SK-N-SH (cell line): Measurements from ENCODE around the gene PBRM1. TPM values are rescaled to one million over a fixed set of nuclear protein-coding genes. Genes with fewer than 3 reads are reported as not detected.

Source experiments
- CTCF ChIA-PET: fragments of 300-600, 350-600 bp; formaldehyde crosslinking; extraction: SDS; loops from one replicate; lab custom pipeline; 2021; lab: Yijun Ruan, JAX
- POLR2A ChIA-PET: fragments of 350-600 bp; sonication (Branson Sonifier 250); formaldehyde crosslinking; extraction: SDS; loops from one replicate; lab custom pipeline; 2020; ENCODE audit warnings: antibody characterized with exemption, inconsistent platforms; lab: Yijun Ruan, JAX
- DNase-seq: peaks from one replicate; pipeline ENCODE4 v3.0.0; 2012
- H2AFZ ChIP-seq: fragments of 200-600 bp; sonication (generic); 2 replicates; pipeline ENCODE4 v1.8.1; 2016; ENCODE audit warnings: antibody characterized with exemption, mild to moderate bottlenecking, low read depth
- H3F3A ChIP-seq: fragments of 200-600 bp; sonication (generic); replicated peaks from 2 replicates; pipeline ENCODE3; 2016; ENCODE audit warnings: antibody characterized with exemption, mild to moderate bottlenecking; ENCODE audit not compliant: insufficient read depth
- H3K27ac ChIP-seq, 2 experiments: fragments of 200-500 bp in 1 of 2; fragments of 200-600 bp in 1 of 2; sonication (Bioruptor generic) in 1 of 2; sonication (generic), shearing (Covaris generic) in 1 of 2; 2 replicates each; pipeline versions ENCODE4 v1.5.1 to v1.6.1; 2014 to 2016; ENCODE audit warnings: low read depth in 2 of 2, inconsistent platforms in 1 of 2, low read length in 1 of 2, mild to moderate bottlenecking in 1 of 2, mixed read lengths in 1 of 2
- H3K27me3 ChIP-seq: fragments of 200-600 bp; sonication (generic), shearing (Covaris generic); 2 replicates; pipeline ENCODE4 v1.6.1; 2016; ENCODE audit warnings: mixed run types; ENCODE audit not compliant: insufficient read depth
- H3K36me3 ChIP-seq, 2 experiments: fragments of 200-500 bp in 1 of 2; fragments of 200-600 bp in 1 of 2; sonication (Bioruptor generic) in 1 of 2; sonication (generic) in 1 of 2; replicated peaks in 1 of 2; 2 replicates each; pipeline versions ENCODE3 to v1.5.1; 2014 to 2016; ENCODE audit warnings: low read length in 1 of 2, mild to moderate bottlenecking in 1 of 2; ENCODE audit not compliant: insufficient read depth in 2 of 2, control insufficient read depth in 1 of 2
- H3K4me1 ChIP-seq, 2 experiments: fragments of 200-500 bp in 1 of 2; fragments of 200-600 bp in 1 of 2; sonication (Bioruptor generic) in 1 of 2; sonication (generic), shearing (Covaris generic) in 1 of 2; 2 replicates each; pipeline versions ENCODE4 v1.5.1 to v1.6.1; 2014 to 2016; ENCODE audit warnings: low read depth in 1 of 2, low read length in 1 of 2, mixed run types in 1 of 2; ENCODE audit not compliant: insufficient read depth in 2 of 2, control insufficient read depth in 1 of 2
- H3K4me2 ChIP-seq: fragments of 200-600 bp; sonication (generic), shearing (Covaris generic); 2 replicates; pipeline ENCODE4 v1.6.1; 2017; ENCODE audit warnings: mixed run types
- H3K4me3 ChIP-seq, 2 experiments: fragments of 200-500 bp in 1 of 2; fragments of 200-600 bp in 1 of 2; sonication (Bioruptor generic) in 1 of 2; sonication (generic), shearing (Covaris generic) in 1 of 2; 2 replicates each; pipeline versions ENCODE4 v1.5.1 to v1.8.1; 2014 to 2016; ENCODE audit warnings: low read depth in 2 of 2, inconsistent platforms in 1 of 2, low read length in 1 of 2, mild to moderate bottlenecking in 1 of 2, mixed read lengths in 1 of 2, moderate library complexity in 1 of 2
- H3K79me2 ChIP-seq: fragments of 200-600 bp; sonication (generic); 2 replicates; pipeline ENCODE4 v1.8.1; 2017; ENCODE audit warnings: mild to moderate bottlenecking; ENCODE audit not compliant: insufficient read depth
- H3K9ac ChIP-seq: fragments of 200-600 bp; sonication (generic); 2 replicates; pipeline ENCODE4 v1.6.1; 2017; ENCODE audit warnings: mixed run types
- H3K9me2 ChIP-seq: fragments of 200-600 bp; sonication (generic); 2 replicates; pipeline ENCODE4 v1.6.1; 2017; ENCODE audit warnings: mixed run types
- H3K9me3 ChIP-seq: fragments of 200-600 bp; sonication (generic); 2 replicates; pipeline ENCODE4 v1.6.1; 2017; ENCODE audit warnings: mixed run types, mild to moderate bottlenecking, moderate library complexity
- H4K20me1 ChIP-seq: fragments of 200-600 bp; sonication (generic); 2 replicates; pipeline ENCODE4 v1.6.1; 2017; ENCODE audit warnings: mild to moderate bottlenecking, mixed run types; ENCODE audit not compliant: insufficient read depth
- ELF1 ChIP-seq: IDR thresholded peaks from 2 replicates; pipeline ENCODE4 v1.4.0; 2012
- EZH2phosphoT487 ChIP-seq: fragments of 200-600 bp; sonication (generic); IDR thresholded peaks from 2 replicates; pipeline ENCODE4 v1.6.1; 2017; ENCODE audit warnings: low read depth, mixed run types, mild to moderate bottlenecking, antibody characterized with exemption, moderate library complexity, borderline replicate concordance
- FOXJ3 ChIP-seq: sonication (generic); formaldehyde crosslinking; IDR thresholded peaks from 2 replicates; pipeline ENCODE4 v1.5.1; 2020; ENCODE audit warnings: mild to moderate bottlenecking, missing genetic modification reagents
- GATA2 ChIP-seq: sonication (generic); formaldehyde crosslinking; IDR thresholded peaks from 2 replicates; pipeline ENCODE4 v1.5.0; 2020; ENCODE audit warnings: mild to moderate bottlenecking, missing genetic modification reagents
- IRF3 ChIP-seq: fragments of 150-350 bp; IDR thresholded peaks from 2 replicates; pipeline ENCODE4 v1.6.1; 2016; ENCODE audit warnings: mild to moderate bottlenecking, low read depth, low read length
- JUND ChIP-seq: IDR thresholded peaks from 2 replicates; pipeline ENCODE4 v1.4.0; 2012
- MEF2A ChIP-seq: IDR thresholded peaks from 2 replicates; pipeline ENCODE4 v1.4.0; 2012; ENCODE audit warnings: low read depth, borderline replicate concordance
- MXI1 ChIP-seq: IDR thresholded peaks from 2 replicates; pipeline ENCODE4 v1.6.1; 2012; ENCODE audit warnings: mild to moderate bottlenecking, low read depth, low read length, improper control_type of control experiment
- NFIC ChIP-seq: IDR thresholded peaks from 2 replicates; pipeline ENCODE4 v1.4.0; 2012; ENCODE audit warnings: borderline replicate concordance
- NRF1 ChIP-seq: IDR thresholded peaks from 2 replicates; pipeline ENCODE4 v1.6.1; 2012; ENCODE audit warnings: low read depth, mild to moderate bottlenecking, low read length
- RFX5 ChIP-seq: IDR thresholded peaks from 2 replicates; pipeline ENCODE4 v1.6.1; 2012; ENCODE audit warnings: mild to moderate bottlenecking, improper control_type of control experiment, low read length
- SIN3A ChIP-seq: IDR thresholded peaks from 2 replicates; pipeline ENCODE4 v1.6.1; 2012; ENCODE audit warnings: low read depth, mild to moderate bottlenecking, low read length, moderate library complexity, borderline replicate concordance
- SMC3 ChIP-seq: IDR thresholded peaks from 2 replicates; pipeline ENCODE4 v1.6.1; 2012; ENCODE audit warnings: low read depth, low read length, improper control_type of control experiment
- USF1 ChIP-seq: IDR thresholded peaks from 2 replicates; pipeline ENCODE4 v1.4.0; 2012; ENCODE audit warnings: low read depth, borderline replicate concordance
- USF2 ChIP-seq: fragments of 150-350 bp; IDR thresholded peaks from 2 replicates; pipeline ENCODE4 v1.6.1; 2017; ENCODE audit warnings: antibody characterized with exemption, low read length, low read depth, borderline replicate concordance
- YY1 ChIP-seq: IDR thresholded peaks from 2 replicates; pipeline ENCODE4 v1.4.0; 2012; ENCODE audit warnings: low read depth, mild to moderate bottlenecking
- ZBTB33 ChIP-seq: IDR thresholded peaks from 2 replicates; pipeline ENCODE4 v1.4.0; 2012; ENCODE audit warnings: low read depth, borderline replicate concordance
- WGBS: methylation state at CpG from one replicate; pipeline ENCODE4 v1.1.6; 2017; ENCODE audit warnings: low lambda C conversion rate; 5-methylcytosine and 5-hydroxymethylcytosine counted together
- polyA plus RNA-seq, 3 experiments: library from polyadenylated mRNA; depleted of rRNA; stranded (reverse); fragments of >200 nt; gene quantifications; 2 replicates each; pipeline ENCODE4 v1.2.3, GENCODE V29; 2012
- TF ChIP-seq, protein P1 (sequence below): fragments of 200-600 bp; sonication (generic); IDR thresholded peaks from 2 replicates; pipeline ENCODE4 v1.6.1; 2017; ENCODE audit warnings: antibody characterized with exemption, mild to moderate bottlenecking, moderate library complexity
- TF ChIP-seq, protein P2 (sequence below): IDR thresholded peaks from 2 replicates; pipeline ENCODE4 v1.4.0; 2012; ENCODE audit warnings: low read depth
- TF ChIP-seq, protein P3 (sequence below): IDR thresholded peaks from 2 replicates; pipeline ENCODE4 v1.6.1; 2012; ENCODE audit warnings: mild to moderate bottlenecking, low read depth, low read length, moderate library complexity

Gene PBRM1
- polyA plus RNA-seq, 1 of the 3 experiments (the other 2 are of a cell fraction) = 14.3 TPM

GRCh38 chr3:52670621-52671521 is 14.8 kb downstream of the PBRM1 start:
- no peaks in the 10 kb centered on the region for H3K9me3 ChIP-seq
- no peak for DNase-seq
- H4K20me1 ChIP-seq = no peaks in the 10 kb centered on the region
- H3K36me3 ChIP-seq = peaks cover 20 to 54% of the 10 kb centered on the region in 2 experiments
- H3K79me2 ChIP-seq = peaks cover 60% of the 10 kb centered on the region
- H3K27ac ChIP-seq = peak overlapping the region; percentile 48 to 99
- 23% methylated on average over 9 of the region's 9 CpGs for whole genome bisulfite sequencing
- peaks cover 0 to 16% of the 10 kb centered on the region in 2 experiments; a peak in 2 of 4 replicates for H3K4me1 ChIP-seq
- peaks cover 36% of the 10 kb centered on the region for H3F3A ChIP-seq
- ChIA-PET POLR2A (no interaction called here), CTCF (interaction anchor here (1.0 kb wide), 1 partner anchor 199 kb away, joined by 5 read pairs; no protein-coding TSS in a partner anchor)
- no peaks in the 10 kb centered on the region for H3K27me3 ChIP-seq
- H3K4me2 ChIP-seq = peak overlapping the region; percentile 62
- H3K9me2 ChIP-seq = no peaks in the 10 kb centered on the region
- peak overlapping the region in 1 of 2 experiments; percentile 28; a peak in 2 of 4 replicates for H3K4me3 ChIP-seq
- H3K9ac ChIP-seq = peak overlapping the region; percentile 77
- no peak overlapping the region for H2AFZ ChIP-seq
- TF ChIP-seq YY1 = peak; percentile 30; the same call in 1 of the 2 replicates
- no peak for TF ChIP-seq SMC3
- TF ChIP-seq GATA2 = no peak
- no peak for TF ChIP-seq USF2
- TF ChIP-seq MEF2A = no peak
- TF ChIP-seq SIN3A = 0 out of 2 replicates have a peak, but pooled peaks have one; percentile 48
- 0 out of 2 replicates have a peak, but pooled peaks have one; percentile 38 for TF ChIP-seq USF1
- TF ChIP-seq JUND = peak; percentile 95
- no peak for TF ChIP-seq RFX5
- peak; percentile 72 for TF ChIP-seq NFIC
- TF ChIP-seq, protein P1, sequence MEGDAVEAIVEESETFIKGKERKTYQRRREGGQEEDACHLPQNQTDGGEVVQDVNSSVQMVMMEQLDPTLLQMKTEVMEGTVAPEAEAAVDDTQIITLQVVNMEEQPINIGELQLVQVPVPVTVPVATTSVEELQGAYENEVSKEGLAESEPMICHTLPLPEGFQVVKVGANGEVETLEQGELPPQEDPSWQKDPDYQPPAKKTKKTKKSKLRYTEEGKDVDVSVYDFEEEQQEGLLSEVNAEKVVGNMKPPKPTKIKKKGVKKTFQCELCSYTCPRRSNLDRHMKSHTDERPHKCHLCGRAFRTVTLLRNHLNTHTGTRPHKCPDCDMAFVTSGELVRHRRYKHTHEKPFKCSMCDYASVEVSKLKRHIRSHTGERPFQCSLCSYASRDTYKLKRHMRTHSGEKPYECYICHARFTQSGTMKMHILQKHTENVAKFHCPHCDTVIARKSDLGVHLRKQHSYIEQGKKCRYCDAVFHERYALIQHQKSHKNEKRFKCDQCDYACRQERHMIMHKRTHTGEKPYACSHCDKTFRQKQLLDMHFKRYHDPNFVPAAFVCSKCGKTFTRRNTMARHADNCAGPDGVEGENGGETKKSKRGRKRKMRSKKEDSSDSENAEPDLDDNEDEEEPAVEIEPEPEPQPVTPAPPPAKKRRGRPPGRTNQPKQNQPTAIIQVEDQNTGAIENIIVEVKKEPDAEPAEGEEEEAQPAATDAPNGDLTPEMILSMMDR = no peak; the same call in 1 of the 2 replicates
- TF ChIP-seq MXI1 = no peak
- TF ChIP-seq, protein P2, sequence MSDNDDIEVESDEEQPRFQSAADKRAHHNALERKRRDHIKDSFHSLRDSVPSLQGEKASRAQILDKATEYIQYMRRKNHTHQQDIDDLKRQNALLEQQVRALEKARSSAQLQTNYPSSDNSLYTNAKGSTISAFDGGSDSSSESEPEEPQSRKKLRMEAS = peak; percentile 57
- TF ChIP-seq ZBTB33 = no peak
- no peak for TF ChIP-seq FOXJ3 (CRISPR knock-in tag)
- no peak for TF ChIP-seq IRF3
- no peak for TF ChIP-seq NRF1
- TF ChIP-seq, protein P3, sequence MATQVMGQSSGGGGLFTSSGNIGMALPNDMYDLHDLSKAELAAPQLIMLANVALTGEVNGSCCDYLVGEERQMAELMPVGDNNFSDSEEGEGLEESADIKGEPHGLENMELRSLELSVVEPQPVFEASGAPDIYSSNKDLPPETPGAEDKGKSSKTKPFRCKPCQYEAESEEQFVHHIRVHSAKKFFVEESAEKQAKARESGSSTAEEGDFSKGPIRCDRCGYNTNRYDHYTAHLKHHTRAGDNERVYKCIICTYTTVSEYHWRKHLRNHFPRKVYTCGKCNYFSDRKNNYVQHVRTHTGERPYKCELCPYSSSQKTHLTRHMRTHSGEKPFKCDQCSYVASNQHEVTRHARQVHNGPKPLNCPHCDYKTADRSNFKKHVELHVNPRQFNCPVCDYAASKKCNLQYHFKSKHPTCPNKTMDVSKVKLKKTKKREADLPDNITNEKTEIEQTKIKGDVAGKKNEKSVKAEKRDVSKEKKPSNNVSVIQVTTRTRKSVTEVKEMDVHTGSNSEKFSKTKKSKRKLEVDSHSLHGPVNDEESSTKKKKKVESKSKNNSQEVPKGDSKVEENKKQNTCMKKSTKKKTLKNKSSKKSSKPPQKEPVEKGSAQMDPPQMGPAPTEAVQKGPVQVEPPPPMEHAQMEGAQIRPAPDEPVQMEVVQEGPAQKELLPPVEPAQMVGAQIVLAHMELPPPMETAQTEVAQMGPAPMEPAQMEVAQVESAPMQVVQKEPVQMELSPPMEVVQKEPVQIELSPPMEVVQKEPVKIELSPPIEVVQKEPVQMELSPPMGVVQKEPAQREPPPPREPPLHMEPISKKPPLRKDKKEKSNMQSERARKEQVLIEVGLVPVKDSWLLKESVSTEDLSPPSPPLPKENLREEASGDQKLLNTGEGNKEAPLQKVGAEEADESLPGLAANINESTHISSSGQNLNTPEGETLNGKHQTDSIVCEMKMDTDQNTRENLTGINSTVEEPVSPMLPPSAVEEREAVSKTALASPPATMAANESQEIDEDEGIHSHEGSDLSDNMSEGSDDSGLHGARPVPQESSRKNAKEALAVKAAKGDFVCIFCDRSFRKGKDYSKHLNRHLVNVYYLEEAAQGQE = no peak
- TF ChIP-seq EZH2phosphoT487 = no peak
- TF ChIP-seq ELF1 = no peak
